ENCODE data around the gene KRTAP12-4. TPM values are rescaled to one million over a fixed set of nuclear protein-coding genes. Genes with fewer than 3 reads are reported as not detected.
"Not testable (repeated sequence)": the region's sequence is repeated elsewhere in the genome, so short reads cannot be mapped to it uniquely, and the experiment has no call there.

KRTAP12-4 gene
- total and polyA plus RNA-seq, 5 donors from 2014 or later = not detected

DNA sequence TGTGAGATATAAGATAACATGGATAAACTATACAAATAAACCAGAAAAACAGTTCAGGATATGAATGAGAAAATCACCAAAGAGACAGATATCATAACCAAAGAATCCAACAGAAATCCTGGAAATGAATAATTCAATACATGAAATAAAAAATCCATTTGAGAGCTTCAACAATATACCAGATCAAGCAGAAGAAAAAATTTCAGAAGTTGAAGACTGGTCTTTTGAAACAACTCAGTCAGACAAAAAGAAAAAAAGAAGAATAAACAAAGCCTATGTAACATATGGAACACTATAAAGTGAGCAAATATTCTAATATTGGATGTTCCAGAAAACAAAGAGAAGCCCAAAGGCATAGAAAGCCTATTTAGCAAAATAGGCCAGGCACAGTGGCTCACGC is 17.5 kb upstream of the KRTAP12-4 start:
- Histone ChIP-seq H3K27me3 (ENCODE audit: control insufficient read depth, insufficient read depth, low read length) (peaks cover 9% of the 10 kb centered on the region), H3K27ac (ENCODE audit: insufficient read depth, low read length, poor library complexity, severe bottlenecking) (no peak overlapping the region), H3K9me3 (ENCODE audit: control insufficient read depth in 2 of 2, low read length in 2 of 2) (peaks cover 16 to 28% of the 10 kb centered on the region in 2 experiments), H3K4me3 (ENCODE audit: low read depth, low read length) (no peak overlapping the region), H3K4me1 (ENCODE audit: control insufficient read depth, insufficient read depth, low read length, poor library complexity, severe bottlenecking) (no peaks in the 10 kb centered on the region), H3K36me3 (ENCODE audit: control insufficient read depth, insufficient read depth, low read length) (no peaks in the 10 kb centered on the region)
- peaks cover 25% of the 10 kb centered on the region for H3K27me3 Mint-ChIP-seq
- no peaks in the 10 kb centered on the region for H3K36me3 Mint-ChIP-seq
- no peak overlapping the region for H3K27ac Mint-ChIP-seq
- no peak for DNase-seq
- H3K4me3 Mint-ChIP-seq = no peak overlapping the region
- ATAC-seq (ENCODE audit: low read depth in 2 of 2) = no peak
- H3K9me3 Mint-ChIP-seq = peaks cover 2 to 43% (median 11%) of the 10 kb centered on the region in 7 donors
- H3K4me1 Mint-ChIP-seq = no peaks in the 10 kb centered on the region

DNA sequence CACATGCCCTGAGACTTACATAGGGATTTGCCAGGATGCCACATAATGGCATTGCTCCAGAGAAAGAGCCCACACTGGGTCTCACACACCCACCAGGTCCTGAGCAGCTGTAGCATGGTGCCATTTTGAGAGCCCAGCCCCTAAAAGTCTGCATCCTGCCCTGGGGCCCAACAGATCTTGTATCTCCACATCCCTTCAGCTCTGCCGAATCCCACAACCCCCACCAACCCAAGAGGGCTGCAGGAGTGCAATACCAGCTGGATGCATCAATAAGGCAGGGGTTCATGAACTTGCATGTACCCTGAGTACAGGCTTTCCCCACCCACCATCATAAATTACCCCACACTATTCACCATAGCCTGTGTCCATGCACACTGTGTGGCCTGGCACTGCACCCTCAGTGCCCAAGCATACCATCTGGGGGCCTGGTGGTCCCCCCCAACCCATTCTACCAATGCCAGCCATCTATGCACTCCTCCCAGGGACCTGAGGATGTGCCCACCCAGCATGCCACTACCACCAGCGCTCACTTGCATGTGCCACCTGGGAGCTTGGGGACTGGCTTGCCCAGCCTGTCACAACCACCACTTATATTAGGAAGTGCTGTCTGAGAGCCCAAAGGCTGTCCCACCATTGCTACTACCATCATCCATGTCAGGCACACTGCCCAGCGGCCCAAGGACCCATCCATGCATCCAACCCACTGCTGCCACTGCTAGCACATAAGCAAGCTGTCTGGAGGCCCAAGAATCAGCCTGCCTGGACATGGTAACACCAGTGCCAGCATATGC is 16.4 kb upstream of the KRTAP12-4 start:
- Histone ChIP-seq H3K27ac (ENCODE audit: insufficient read depth, low read length, poor library complexity, severe bottlenecking) (no peak overlapping the region), H3K9me3 (ENCODE audit: control insufficient read depth in 2 of 2, low read length in 2 of 2) (peaks cover 16 to 28% of the 10 kb centered on the region in 2 experiments), H3K4me3 (ENCODE audit: low read depth, low read length) (no peak overlapping the region), H3K27me3 (ENCODE audit: control insufficient read depth, insufficient read depth, low read length) (peaks cover 9% of the 10 kb centered on the region), H3K4me1 (ENCODE audit: control insufficient read depth, insufficient read depth, low read length, poor library complexity, severe bottlenecking) (no peaks in the 10 kb centered on the region), H3K36me3 (ENCODE audit: control insufficient read depth, insufficient read depth, low read length) (no peaks in the 10 kb centered on the region)
- Mint-ChIP-seq H3K9me3 (peaks cover 2 to 43% (median 11%) of the 10 kb centered on the region in 7 donors), H3K27ac (no peak overlapping the region), H3K4me3 (no peak overlapping the region), H3K36me3 (no peaks in the 10 kb centered on the region), H3K27me3 (peaks cover 20% of the 10 kb centered on the region), H3K4me1 (no peaks in the 10 kb centered on the region)
- ATAC-seq (ENCODE audit: low read depth in 2 of 2) (no peak), DNase-seq (no peak)

DNA sequence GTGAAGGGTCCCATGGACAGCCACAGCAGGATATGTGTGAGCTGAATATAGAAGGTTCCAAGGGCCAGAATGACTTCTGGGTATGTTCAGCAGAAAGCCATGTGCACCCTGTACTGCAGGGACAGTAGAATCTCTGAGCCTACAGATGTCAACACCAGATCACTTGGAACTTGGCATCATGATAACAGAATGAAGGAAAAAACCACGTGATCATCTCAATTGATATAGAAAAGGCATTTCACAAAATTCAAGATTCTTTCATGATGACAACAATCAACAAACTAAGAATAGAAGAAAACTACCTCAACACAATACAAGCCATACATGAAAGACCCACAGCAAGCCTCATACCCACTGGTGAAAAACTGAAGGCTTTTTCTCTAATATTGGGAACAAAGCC is 13.2 kb upstream of the KRTAP12-4 start:
- Mint-ChIP-seq H3K4me1 (no peaks in the 10 kb centered on the region), H3K27ac (no peak overlapping the region), H3K9me3 (peaks cover 0 to 25% (median 7%) of the 10 kb centered on the region in 7 donors), H3K27me3 (peaks cover 21% of the 10 kb centered on the region), H3K4me3 (no peak overlapping the region), H3K36me3 (no peaks in the 10 kb centered on the region)
- DNase-seq = no peak
- Histone ChIP-seq H3K4me1 (ENCODE audit: control insufficient read depth, insufficient read depth, low read length, poor library complexity, severe bottlenecking) (no peaks in the 10 kb centered on the region), H3K4me3 (ENCODE audit: low read depth, low read length) (no peak overlapping the region), H3K27me3 (ENCODE audit: control insufficient read depth, insufficient read depth, low read length) (peaks cover 9% of the 10 kb centered on the region), H3K9me3 (ENCODE audit: control insufficient read depth in 2 of 2, low read length in 2 of 2) (peaks cover 10 to 18% of the 10 kb centered on the region in 2 experiments), H3K36me3 (ENCODE audit: control insufficient read depth, insufficient read depth, low read length) (no peaks in the 10 kb centered on the region), H3K27ac (ENCODE audit: insufficient read depth, low read length, poor library complexity, severe bottlenecking) (no peak overlapping the region)
- ATAC-seq (ENCODE audit: low read depth in 2 of 2) = no peak

DNA sequence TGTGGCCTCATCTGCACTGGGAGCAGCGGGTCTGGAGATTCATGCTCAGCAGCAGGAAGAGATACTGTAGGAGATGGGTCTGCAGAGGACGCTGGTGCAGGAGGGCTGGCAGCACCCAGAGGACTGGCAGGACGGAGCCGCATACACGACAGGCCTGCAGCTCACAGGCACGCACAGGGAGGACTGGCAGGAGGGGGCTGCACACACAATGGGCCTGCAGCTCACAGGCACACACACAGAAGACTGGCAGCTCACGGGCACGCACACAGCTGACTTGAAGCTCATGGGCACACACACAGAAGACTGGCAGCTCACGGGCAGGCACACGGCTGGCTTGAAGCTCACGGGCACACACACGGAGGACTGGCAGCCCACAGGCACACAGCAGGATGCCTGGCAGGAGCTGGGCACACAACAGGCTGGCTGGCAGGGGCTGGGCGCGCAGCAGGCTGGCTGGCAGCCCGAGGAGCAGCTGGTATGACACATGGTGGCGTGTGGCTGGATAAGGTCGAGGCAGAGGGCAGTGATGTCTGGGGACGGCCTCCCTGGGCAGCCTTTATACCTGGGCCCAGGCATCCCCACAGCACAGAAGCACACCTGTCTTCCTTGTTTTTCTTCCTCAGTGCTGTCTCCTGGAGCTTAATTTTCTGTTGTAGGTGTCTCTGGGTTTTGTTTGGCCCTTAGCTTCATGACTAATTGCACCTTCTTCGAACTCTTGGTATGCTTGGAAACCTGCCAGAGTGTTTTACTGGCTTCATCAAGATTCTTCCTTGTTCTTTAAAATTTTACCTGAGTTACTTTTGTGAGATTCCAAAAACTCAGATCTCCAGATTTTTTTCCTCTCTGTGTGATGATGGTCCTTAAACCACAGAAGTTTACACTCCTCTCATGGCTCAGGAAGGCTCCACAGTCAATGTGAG is 12.2 kb upstream of the KRTAP12-4 start, which contains the start of gene KRTAP12-2:
Gene KRTAP12-2, minus strand, starts transcription at position 527 of the 920 bp plus-strand sequence. Its CDS starts 41 bp downstream, at position 486.
- Histone ChIP-seq H3K27me3 (ENCODE audit: control insufficient read depth, insufficient read depth, low read length) (peaks cover 9% of the 10 kb centered on the region), H3K27ac (ENCODE audit: insufficient read depth, low read length, poor library complexity, severe bottlenecking) (no peak within 1 kb of the TSS), H3K4me1 (ENCODE audit: control insufficient read depth, insufficient read depth, low read length, poor library complexity, severe bottlenecking) (no peaks in the 10 kb centered on the region), H3K36me3 (ENCODE audit: control insufficient read depth, insufficient read depth, low read length) (no peaks in the 10 kb centered on the region), H3K4me3 (ENCODE audit: low read depth, low read length) (no peak within 1 kb of the TSS), H3K9me3 (ENCODE audit: control insufficient read depth in 2 of 2, low read length in 2 of 2) (peaks cover 3 to 9% of the 10 kb centered on the region in 2 experiments)
- ATAC-seq (ENCODE audit: low read depth in 2 of 2) = no peak
- H3K9me3 Mint-ChIP-seq = peaks cover 0 to 22% (median 7%) of the 10 kb centered on the region in 7 donors
- no peaks in the 10 kb centered on the region for H3K36me3 Mint-ChIP-seq
- H3K27ac Mint-ChIP-seq = no peak within 1 kb of the TSS
- H3K4me1 Mint-ChIP-seq = no peaks in the 10 kb centered on the region
- peaks cover 20% of the 10 kb centered on the region for H3K27me3 Mint-ChIP-seq
- no peak for DNase-seq
- H3K4me3 Mint-ChIP-seq = no peak within 1 kb of the TSS

DNA sequence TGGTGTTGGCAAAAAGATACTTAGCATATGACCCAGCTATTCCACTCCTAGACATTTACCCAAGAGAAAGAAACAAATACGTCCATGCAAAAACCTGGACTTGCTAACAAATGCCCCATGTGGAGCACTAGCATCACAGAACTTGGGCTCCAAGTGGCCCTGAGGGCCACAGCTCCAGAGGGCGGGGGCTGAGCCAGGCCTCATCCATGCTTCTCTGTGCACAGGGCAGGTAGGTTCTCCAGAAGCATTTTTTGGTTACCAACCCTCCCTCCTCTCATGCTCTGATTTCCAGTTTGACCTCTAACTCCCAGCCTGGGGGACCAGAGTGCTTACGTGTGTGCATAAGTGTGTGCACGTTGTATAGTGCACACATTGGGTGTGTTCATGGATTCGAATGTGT is 10.2 kb upstream of the KRTAP12-4 start:
- ATAC-seq (ENCODE audit: low read depth in 2 of 2) (no peak), DNase-seq (no peak)
- H3K9me3 Mint-ChIP-seq = peaks cover 0 to 19% (median 5%) of the 10 kb centered on the region in 7 donors
- H3K27me3 Mint-ChIP-seq = peaks cover 35% of the 10 kb centered on the region
- H3K36me3 ChIP-seq (ENCODE audit: control insufficient read depth, insufficient read depth, low read length) = no peaks in the 10 kb centered on the region
- no peak overlapping the region for H3K4me3 ChIP-seq (ENCODE audit: low read depth, low read length)
- no peaks in the 10 kb centered on the region for H3K36me3 Mint-ChIP-seq
- H3K27ac ChIP-seq (ENCODE audit: insufficient read depth, low read length, poor library complexity, severe bottlenecking) = no peak overlapping the region
- no peak overlapping the region for H3K27ac Mint-ChIP-seq
- H3K9me3 ChIP-seq (ENCODE audit: control insufficient read depth in 2 of 2, low read length in 2 of 2) = no peaks in the 10 kb centered on the region
- peaks cover 11% of the 10 kb centered on the region for H3K27me3 ChIP-seq (ENCODE audit: control insufficient read depth, insufficient read depth, low read length)
- H3K4me1 ChIP-seq (ENCODE audit: control insufficient read depth, insufficient read depth, low read length, poor library complexity, severe bottlenecking) = no peaks in the 10 kb centered on the region
- peaks cover 0 to 3% (median 0%) of the 10 kb centered on the region in 4 donors for H3K4me1 Mint-ChIP-seq
- no peak overlapping the region for H3K4me3 Mint-ChIP-seq

DNA sequence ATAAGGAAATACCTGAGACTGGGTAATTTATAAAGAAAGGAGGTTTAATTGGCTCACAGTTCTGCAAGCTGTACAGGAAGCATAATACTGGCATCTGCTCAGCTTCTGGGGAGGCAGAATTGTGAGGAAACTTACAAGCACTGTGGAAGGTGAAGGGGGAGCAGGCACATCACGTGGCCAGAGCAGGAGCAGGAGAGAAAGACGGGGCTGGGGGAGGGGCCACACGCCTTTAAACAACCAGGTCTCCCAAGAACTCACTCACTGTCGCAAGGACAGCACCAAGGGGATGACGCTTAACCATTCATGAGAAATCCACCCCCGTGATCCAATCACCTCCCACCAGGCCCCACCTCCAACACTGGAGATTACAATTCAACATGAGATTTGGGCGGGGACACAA is 7.1 kb upstream of the KRTAP12-4 start:
- H3K4me3 Mint-ChIP-seq; H3K4me3 ChIP-seq (ENCODE audit: low read depth, low read length); ATAC-seq (ENCODE audit: low read depth in 2 of 2); H3K27ac ChIP-seq (ENCODE audit: insufficient read depth, low read length, poor library complexity, severe bottlenecking); H3K36me3 ChIP-seq (ENCODE audit: control insufficient read depth, insufficient read depth, low read length); H3K9me3 ChIP-seq (ENCODE audit: control insufficient read depth in 2 of 2, low read length in 2 of 2); DNase-seq; H3K36me3 Mint-ChIP-seq; H3K27me3 ChIP-seq (ENCODE audit: control insufficient read depth, insufficient read depth, low read length): not testable (repeated sequence)
- Mint-ChIP-seq H3K27me3 (peaks cover 38% of the 10 kb centered on the region), H3K4me1 (peaks cover 11 to 30% (median 24%) of the 10 kb centered on the region in 4 donors), H3K27ac (peak overlapping the region in 1 of 3 donors; percentile 67), H3K9me3 (peaks cover 0 to 29% (median 8%) of the 10 kb centered on the region in 7 donors)
- peaks cover 24% of the 10 kb centered on the region for H3K4me1 ChIP-seq (ENCODE audit: control insufficient read depth, insufficient read depth, low read length, poor library complexity, severe bottlenecking)

DNA sequence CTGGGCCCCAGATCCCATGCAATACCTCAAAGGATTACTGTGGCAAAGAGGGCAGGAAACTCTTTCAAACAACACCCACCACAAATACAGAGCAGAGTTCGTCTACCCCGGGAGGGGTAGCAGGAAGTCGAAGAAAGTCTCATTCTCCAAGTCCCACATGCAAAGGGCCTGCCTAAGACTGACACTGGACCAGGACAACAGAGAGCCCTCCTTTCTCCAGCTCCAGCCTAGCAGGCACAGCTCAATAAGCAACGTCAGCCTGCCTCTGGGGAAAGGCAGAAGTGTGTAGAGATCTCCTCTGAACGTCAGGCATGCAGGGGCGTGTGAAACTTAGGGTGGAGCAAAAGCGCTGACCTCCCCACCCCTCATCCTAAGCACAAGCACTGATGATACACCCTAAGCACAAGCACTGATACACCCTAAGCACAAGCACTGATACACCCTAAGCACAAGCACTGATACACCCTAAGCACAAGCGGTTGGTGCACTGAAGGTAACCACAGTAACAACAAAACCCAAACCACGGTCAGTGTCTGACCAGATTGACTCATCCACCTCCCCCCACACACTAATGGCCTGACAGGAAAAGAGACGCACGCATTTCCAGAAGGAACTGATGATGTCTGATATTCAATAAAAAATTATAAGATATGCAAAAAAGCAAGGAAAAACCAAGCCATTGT is 4.6 kb upstream of the KRTAP12-4 start:
- H3K36me3 Mint-ChIP-seq = peaks cover 8% of the 10 kb centered on the region
- peak in 1 of 2 donors; percentile 32 for ATAC-seq (ENCODE audit: low read depth in 2 of 2)
- peak overlapping the region; percentile 22 to 85 (median 52) for H3K4me3 Mint-ChIP-seq
- Histone ChIP-seq H3K9me3 (ENCODE audit: control insufficient read depth in 2 of 2, low read length in 2 of 2) (peaks cover 5 to 19% of the 10 kb centered on the region in 2 experiments), H3K27me3 (ENCODE audit: control insufficient read depth, insufficient read depth, low read length) (peaks cover 3% of the 10 kb centered on the region), H3K36me3 (ENCODE audit: control insufficient read depth, insufficient read depth, low read length) (no peaks in the 10 kb centered on the region), H3K27ac (ENCODE audit: insufficient read depth, low read length, poor library complexity, severe bottlenecking) (no peak overlapping the region), H3K4me1 (ENCODE audit: control insufficient read depth, insufficient read depth, low read length, poor library complexity, severe bottlenecking) (peaks cover 24% of the 10 kb centered on the region), H3K4me3 (ENCODE audit: low read depth, low read length) (peak overlapping the region; percentile 26)
- H3K27ac Mint-ChIP-seq = peak overlapping the region; percentile 69 to 95 (median 87)
- peaks cover 32% of the 10 kb centered on the region for H3K27me3 Mint-ChIP-seq
- DNase-seq = peak in 2 of 3 donors; percentile 13 to 56
- H3K9me3 Mint-ChIP-seq = peaks cover 0 to 39% (median 7%) of the 10 kb centered on the region in 7 donors
- H3K4me1 Mint-ChIP-seq = peaks cover 11 to 41% (median 25%) of the 10 kb centered on the region in 4 donors

All from CD4-positive, CD25-positive, alpha-beta regulatory T cell (primary cell).